ENCODE results near the gene FAM120A.
"Not testable (repeated sequence)": the region's sequence is repeated elsewhere in the genome, so short reads cannot be mapped to it uniquely, and the experiment has no call there.

Gene FAM120A

DNA sequence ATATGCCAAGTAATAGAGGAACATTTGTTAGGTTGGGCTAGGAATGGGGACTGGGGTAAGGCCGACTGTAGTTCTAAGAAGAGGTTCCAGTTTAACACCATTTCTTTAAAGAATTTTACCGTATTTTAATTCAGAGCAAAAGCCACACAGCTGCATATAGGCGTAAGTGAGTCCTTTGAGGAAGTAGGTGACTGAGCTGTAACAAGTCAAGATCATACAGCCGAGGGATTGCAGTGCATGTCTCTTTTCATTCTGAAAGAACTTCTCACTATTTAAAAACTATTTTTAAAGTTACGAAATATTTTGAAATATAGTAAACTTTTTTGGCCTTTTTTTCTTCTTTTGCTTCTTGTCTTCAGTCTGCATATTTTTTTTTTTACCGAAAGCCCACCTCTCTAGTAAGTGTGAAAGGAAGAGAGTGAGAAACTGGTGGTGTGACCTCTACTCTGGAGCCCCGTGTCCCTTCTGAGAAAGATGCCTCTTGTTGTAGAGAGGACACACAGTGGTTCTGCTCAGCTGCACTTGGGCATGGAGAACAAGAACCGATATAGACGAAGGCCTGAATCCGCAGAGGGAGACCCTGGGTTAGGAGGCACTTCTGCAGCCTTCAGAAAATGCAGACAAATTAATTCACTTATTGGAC, 60.8 kb downstream of the FAM120A start:
- not testable (repeated sequence) for DNase-seq

DNA sequence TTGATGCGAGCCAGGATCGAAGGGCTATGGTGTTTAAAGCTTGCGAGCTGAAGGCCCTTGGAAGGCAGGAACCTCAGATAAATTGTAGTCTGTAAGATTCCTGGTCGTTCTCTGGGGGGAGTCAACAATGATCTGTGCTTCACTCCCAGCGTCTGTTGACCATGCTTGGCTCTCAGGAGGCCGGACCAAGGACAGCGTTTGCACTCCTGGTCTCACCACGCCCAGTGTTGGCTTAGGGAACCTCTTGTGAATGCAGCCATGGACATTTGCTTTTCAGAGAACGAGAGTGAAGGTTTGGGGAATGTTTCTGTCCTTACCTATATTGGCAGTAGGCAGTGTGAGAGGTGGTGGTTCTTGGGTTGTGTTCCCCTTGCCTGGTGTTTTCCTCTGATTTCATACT, 62.1 kb downstream of the FAM120A start:
- no peak for DNase-seq

DNA sequence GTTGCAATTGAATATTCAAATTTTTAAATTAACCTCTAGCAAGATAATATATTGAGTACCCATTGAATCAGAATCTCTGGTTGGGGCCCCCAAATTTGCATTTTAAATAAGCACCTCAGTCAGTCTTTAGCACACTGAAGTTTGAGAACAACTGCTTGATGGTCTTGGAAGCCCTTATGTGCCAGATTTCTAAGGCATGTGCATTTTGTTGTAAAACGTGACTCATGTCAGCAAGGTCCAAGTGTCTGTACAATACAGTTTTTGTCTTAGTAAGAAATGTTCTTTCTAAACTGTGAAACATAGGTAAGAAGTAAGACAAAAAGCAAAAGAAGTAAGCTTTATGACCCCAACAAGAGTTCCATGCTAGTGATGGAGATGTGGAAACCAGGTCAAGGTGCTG, 65.8 kb downstream of the FAM120A start:
- no peak for DNase-seq

DNA sequence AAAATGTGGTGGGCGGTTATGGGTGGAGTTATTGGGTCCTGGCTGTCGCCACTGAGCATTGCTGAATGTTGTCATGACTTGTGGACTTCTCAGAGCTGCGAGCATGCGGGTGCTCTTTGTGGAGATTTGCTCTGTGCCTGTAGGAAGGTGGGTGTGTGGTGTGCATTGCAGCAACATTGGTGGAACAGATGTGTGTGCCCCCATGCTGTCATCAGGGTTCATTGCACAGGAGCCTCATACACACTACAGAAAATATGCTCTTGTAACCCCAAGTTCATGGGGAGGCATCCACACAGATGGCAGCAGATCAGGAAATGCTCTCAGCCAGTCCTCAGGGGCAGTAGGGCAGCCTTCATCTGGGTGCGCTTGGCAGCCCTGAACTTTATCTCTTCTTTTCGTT, 69.0 kb downstream of the FAM120A start:
- no peak for DNase-seq

DNA sequence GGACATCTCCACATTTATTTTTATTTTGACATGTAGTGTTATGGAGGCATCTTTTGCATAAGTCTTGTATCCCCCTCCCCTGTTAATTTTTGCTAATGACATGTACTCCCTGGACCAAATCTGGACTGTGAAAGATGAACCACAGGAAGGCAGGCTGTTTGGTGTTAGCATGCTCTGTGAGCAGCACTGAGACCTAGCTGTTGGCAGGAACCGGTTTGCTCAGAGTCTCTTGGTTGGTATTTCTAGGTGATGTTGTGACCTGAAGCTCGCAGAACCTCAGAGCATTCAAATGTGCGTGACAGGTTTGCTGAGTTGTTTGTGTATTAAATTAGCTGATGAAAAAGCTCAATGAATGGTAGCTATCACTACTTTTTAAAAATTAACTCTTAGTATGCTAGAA, 71.3 kb downstream of the FAM120A start:
- DNase-seq = no peak

DNA sequence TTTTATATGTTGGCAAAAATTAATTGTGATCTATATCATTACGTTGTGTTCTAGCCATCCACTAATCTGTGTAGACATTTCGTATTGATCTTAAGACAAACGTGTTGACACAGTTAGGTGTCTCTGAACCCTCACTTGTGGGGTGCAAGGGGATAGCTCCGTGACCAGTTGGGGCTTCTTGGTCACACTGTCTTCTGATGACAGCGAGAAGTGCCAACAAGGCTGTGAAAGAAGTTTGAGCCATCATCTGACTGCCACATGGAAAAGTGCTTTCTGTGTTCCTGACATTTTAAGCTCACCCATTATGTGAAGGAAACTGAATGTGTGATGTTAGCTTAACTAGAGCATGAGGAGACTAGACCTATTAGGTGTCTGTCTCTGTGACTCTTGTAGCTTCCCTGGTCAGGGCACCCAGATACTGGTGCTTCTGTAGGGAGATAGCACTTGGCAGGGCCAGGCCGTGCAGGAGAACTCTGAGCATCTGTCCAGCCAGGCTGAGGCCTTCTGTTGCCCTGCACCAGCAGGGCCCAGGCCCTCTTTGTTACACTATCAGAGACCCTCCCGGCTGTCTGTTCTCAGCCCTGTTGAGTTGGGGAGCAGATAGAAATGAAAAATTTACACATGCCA, 72.1 kb downstream of the FAM120A start:
- no peak for DNase-seq

DNA sequence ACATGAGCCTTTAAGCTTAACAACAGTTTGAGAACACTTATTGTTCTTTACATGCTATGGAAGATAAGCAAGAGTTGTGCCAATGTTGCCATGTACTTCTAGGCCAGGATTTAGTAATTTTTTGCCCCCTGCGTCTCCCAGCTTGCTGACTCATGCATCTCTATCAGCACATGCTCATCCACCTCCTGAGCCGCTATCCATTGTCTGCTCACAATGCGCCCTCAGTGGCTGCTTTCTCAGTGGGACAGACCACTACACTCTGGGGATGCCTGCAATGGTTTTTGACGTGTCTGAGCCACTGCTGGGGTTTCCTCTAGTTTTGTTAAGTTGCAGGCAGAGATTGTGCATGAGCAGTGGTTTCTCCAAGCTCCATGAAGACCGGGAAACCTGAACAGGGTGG, 74.0 kb downstream of the FAM120A start:
- DNase-seq = no peak

DNA sequence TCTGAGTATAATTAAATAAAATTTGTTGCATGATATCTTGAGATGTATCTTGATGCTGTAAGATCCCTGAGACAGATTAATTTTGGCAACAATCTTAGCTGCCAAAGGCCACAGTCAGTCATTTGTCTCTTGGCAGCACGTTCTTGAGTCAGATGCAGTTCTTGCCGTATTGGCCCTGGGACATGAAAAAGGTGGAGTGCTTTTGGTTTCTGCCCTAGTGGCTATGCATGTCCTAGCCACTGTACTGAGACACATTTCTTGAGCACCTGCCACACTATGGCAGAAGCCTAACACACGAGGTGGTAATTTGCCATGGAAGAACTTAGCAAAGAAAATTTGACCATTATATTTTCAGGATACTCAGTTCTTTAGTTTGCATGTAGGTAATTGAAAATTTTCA, 79.9 kb downstream of the FAM120A start:
- DNase-seq = no peak

DNA sequence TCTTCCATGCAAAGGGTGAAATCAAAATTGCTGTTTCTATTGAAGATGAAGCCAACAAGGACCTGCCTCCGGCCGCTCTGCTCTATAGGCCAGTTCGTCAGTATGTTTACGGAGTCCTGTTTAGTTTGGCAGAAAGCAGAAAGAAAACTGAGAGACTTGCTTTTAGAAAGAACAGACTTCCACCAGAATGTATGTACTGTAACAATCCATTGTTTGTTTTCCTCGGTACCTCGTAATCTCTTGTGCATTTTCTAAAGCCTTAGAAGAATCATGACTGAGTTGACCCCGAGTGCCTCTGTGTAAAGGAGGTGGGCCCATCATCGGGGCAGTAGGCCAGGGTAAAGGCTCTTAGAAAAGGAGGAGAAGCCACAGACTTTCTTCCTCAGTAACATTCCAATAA, 80.7 kb downstream of the FAM120A start:
- DNase-seq = no peak

DNA sequence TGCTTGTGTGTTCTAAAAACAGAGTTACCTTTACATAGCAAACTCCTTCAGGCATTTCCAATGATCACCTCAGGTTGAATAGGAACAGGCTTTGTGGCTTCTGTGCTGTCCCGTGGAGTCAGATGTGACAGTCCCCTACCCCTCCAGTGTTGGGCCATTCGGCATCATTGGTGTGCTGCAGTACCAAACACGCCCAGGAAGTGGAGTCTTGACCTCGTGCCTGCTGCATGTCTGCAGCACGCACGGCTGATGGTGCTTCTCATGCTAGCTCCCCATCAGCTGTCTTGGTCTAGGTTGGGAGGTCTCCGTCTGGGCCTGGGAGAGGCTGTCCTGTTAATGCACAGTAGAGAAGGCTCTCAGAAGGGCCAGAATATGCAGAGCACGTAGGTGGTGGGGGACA, 82.4 kb downstream of the FAM120A start:
- DNase-seq = no peak

DNA sequence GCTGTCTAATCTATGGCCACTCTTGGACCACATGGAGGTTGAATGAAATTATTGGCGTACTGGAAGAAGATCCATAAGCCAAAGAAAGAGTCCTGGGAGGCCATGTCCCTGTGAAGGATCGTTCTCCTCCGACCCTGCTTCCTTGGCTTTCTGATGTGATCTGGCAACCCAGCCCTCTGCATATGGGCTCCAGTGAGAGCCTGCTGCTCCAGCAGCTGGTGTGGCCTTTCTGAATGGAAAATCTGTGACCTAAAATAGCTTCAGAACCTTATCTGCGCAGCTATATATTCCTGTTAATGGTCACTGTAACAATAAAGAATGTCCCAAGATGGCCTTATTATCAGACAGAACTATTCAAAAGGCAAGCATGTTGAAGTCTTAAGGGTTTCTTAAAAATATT, 84.7 kb downstream of the FAM120A start:
- DNase-seq = no peak

DNA sequence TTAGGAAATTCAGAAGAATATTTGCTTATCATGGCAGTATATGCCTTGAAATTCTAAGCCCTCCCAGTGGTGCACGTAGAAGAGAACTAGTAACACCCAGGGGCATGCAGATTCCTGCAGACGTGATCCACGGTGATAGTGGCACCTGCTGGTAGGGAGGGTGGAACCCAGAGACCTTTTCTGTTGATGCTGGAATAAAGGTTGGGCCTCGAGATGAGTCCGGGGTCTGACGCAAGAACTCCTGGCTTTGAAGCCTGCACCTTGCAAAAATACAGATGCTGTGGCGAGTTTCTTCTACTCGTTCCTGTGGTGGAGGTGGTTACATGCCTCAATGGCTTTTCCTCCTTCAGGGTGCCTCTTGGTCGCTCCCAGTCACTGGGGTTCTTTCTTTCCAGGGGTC, 85.4 kb downstream of the FAM120A start:
- DNase-seq = no peak

DNA sequence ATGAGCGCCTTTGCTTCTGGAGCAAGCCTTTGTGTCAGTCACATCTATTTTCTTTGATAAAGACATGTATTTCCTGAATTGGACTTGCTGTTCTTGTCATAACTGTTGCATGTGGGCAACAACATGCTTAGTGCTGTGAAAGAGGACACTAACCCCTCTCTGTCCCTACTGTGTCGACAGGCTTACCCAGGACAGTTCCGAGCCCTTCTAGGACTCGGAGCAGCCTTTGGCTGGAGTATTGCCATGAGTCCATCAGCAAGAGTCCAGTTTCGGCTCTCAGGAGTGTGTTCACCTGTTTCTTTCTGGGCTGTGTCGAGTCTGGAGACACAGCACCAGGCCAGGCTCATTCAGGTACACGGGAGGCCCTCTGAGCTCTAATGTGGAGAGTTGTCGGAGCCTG, 88.8 kb downstream of the FAM120A start:
- no peak for DNase-seq

DNA sequence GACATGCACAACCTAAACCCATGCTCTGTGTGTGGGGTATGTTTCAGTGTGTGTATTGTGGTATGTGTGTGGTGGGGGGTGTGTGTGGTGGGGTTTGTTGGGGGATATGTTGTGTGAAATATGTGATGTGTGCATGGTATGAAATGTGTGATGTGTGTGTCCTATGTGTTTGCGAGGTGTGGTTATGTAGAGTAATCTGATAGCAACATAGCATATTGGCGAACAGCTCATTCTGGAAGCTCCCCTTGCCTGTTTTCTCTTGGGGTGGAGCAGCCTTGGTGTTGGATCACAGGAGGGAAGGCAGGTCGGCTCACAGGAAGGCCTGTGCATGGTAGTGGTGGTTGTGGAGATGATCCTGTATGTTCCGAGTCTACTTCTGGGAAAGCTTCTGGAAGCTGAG, 89.5 kb downstream of the FAM120A start:
- DNase-seq = no peak

DNA sequence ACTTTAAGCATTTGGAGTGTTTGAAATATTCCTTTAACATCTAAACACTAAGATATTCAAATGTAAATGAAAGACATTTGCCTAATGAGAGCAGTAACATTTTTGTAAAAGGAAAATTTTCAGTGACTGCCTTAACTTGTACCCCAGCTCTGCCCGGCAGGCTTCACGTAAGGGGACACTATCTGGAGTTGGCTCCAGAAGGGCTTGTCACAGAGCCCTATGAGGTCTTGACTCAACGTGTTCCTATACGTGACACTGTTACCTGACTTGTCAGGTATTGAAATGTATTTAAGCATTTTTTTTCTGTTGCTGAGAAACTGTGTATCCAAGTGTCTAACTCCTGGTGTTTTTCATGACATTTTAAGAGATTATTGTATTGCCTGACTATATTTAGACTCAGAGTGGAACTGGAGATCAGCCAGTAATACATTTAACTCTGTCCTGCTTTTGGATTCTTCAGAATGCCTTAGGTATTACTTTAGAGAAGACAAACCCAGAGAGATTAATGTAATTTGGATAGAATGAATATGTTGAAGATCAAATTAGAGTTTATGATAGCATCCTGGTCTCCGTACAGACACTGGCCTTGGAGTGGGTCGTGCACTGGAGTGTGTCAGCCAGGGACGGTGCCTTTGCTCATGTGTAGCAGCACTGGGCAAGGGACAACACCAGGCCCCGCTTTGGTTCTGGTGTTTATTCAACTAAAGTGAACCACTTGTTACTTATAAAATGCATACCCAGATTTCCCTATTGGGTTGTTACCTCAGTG, 90.3 kb downstream of the FAM120A start:
- DNase-seq = no peak

DNA sequence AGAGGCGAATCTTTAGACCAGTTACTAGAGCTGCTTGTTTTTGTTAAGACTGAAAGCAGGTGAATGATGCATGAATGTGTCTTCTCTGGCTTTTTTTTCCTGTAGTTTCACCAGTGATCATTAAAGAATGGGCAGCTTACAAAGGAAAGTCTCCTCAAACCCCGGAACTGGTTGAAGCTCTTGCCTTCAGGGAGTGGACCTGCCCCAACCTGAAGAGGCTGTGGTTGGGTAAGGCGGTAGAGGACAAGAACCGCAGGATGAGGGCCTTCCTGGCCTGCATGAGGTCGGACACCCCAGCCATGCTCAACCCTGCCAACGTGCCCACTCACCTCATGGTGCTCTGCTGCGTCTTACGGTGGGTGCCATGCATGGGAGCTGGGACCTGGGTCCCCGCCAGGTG, 91.6 kb downstream of the FAM120A start:
- no peak for DNase-seq

DNA sequence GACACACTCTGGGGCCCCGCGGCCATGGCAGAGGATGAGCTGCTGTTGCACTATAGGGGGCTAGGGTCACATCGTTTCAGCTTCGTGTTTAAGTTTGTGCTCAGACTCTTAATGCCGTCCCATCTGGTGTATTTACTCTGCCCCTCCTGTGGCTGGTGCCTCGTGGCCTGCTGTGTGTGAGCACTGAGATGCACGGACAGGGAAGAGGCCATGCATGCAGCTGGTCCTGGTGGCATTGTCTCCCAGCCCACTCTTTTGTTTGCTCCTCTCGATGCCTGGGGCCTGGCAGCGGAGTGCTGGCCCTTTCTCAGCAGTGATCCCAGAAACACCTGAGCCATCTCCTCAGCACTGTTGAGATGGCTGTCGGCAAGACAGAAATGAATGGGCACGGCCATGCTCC, 94.9 kb downstream of the FAM120A start:
- DNase-seq = no peak

DNA sequence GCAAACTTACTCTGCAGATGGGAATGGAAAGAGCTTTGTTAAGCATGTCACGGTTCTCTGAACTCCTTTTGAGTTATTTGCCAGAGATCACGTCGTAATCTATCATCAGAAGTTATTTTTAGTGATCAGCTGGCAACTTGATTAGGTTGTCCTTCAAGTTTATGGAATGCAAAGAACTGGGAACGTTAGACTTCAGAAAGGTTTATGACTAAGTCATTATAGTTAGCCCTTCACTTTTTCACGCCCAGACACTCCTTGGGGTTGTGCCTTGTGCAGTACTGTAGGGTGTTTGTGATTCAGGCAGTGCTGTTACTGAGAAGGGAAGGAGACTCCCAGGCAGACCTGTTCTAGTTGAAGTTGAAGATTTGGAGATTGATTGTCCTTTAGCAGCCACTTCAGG, 98.1 kb downstream of the FAM120A start:
- DNase-seq = no peak

DNA sequence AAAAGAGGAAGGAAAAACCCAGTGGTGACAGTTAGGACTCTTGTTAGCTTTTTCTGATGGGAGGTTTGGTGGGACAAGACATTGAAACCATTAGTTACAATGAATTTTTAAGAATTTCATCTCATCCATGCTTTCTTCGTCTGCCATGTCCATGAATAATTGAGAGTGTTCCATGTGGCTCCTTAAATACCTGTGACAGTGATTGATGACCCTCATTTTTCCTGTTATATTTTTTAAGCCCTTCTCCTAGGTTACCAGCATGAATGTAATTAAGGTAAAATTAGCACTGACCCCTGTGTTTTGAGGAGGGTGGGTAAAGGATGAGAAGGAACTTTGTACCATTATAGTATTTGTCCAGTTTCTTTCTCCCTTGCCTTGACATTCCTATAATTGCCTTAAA, 101.4 kb downstream of the FAM120A start:
- DNase-seq = no peak

DNA sequence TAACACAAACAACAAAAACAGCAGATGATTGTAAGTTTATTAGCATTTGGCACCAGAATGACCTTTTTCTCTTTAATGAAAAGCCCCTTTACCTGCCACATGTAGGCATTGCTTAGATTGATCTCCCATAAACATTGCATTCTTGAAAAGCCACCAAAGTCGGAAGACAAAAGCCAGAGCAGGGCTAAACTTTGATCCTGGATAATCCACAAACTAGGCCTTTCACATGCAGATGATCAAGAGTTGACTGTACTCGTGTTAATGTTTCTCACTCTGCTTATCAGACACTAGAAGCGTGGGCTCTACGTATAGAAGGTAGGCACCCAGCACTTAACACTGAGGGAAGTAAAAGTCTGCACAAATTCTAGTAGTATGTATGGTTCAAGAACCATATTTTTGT, 103.9 kb downstream of the FAM120A start:
- no peak for DNase-seq

DNA sequence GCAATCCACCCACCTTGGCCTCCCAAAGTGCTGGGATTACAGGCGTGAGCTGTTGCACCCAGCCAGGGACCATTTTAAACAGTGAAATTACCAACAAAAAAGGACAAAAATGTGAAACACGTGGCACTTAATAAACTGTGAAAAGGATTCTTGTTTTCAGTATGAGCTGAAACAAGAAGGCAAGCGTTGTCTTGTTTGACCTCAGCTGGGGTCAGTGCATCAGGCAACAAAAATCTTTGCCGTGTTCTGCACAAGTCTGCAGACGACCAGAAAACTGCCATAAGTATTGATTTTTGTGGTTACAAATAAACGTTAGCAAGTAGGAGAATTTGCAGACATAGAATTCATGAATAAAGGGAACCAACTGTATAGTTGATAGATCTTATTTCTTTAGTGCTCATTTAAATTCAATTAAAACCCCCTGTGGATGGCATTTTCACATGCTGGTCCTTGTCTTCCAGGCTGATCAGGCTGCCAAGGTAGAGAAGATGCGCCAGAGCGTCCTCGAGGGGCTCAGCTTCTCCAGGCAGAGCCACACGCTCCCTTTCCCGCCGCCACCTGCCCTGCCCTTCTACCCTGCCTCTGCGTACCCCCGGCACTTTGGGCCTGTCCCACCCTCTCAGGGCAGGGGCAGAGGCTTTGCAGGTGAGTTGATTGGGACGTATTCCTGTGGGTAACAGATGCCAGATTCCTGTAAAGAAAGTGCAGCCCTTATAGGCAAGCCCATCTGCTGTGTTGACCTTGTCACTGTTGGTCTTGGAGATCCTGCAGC, 106.1 kb downstream of the FAM120A start:
- DNase-seq = no peak

DNA sequence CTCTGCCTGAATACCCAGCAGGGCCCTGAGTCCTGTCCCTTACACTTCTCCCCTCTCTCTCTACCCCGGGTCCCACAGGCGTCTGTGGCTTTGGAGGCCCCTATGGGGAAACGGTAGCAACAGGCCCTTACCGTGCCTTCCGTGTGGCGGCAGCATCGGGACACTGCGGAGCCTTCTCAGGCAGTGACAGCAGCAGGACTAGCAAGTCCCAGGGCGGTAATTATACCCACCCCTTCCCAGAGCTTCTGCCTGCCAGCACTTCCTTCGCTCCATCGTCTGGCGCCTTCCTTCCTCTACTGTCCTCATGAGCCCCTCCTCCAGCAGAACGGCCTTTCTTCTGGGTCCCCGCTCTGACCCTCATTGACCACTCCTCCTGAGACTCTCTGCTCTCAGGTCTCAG, 107.0 kb downstream of the FAM120A start:
- no peak for DNase-seq

DNA sequence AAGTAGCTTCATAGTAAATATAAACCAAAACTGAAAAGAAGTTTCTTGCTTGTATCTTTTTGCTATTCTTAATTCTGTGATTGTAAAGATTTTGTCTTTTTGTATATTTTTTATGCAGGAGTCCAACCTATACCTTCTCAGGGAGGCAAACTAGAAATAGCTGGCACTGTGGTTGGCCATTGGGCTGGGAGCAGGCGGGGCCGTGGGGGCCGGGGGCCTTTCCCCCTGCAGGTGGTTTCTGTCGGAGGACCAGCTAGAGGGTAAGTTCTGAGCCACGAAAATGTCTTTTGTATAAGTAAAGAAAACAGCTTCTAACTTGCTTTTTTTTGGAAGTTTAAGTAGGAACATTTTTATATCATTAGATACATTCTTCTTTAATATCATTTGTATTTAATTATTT, 109.5 kb downstream of the FAM120A start:
- DNase-seq = no peak

DNA sequence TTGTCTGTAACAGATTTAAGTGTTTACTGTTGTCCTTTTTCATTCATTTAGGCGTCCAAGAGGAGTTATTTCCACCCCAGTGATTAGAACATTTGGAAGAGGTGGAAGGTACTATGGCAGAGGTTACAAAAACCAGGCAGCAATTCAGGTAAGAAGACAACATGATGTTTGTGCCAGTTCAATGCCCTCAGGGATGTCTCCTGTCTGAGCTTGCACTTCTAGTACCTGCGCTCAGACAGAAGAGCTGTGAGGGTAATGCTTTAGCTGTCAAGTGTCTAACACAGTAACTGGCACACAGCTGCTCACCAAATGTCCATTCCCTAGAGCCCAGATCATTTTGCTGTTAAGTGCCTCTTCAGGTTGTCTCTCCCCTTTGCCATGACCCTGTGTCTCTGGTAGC, 110.7 kb downstream of the FAM120A start:
- no peak for DNase-seq
